HG03439 (cell line): ENCODE data around the gene NLN.
"Not testable (repeated sequence)": the region's sequence is repeated elsewhere in the genome, so short reads cannot be mapped to it uniquely, and the experiment has no call there.

ENCODE experiments used
- ATAC-seq: cut with Tn5 transposase; IDR thresholded peaks from one replicate; pipeline ENCODE4 v1.9.1; 2021; ENCODE audit warnings: mild to moderate bottlenecking, moderate library complexity; ENCODE audit not compliant: unreplicated experiment

Gene NLN

GRCh38 chr5:65721720-65722574 lies at the start of gene NLN, which contains the start of gene SGTB:
NLN (plus strand) TSS chr5:65722205; CDS start chr5:65722374, 169 bp downstream.
SGTB (minus strand) TSS chr5:65722109; CDS start chr5:65720807, 1,302 bp downstream.
- ATAC-seq, result peak; percentile 92

- ATAC-seq, result no peak
These were observed 49.2 kb upstream of the NLN start for GRCh38 chr5:65672796-65673195.

- ATAC-seq, result no peak
These were observed 47.3 kb upstream of the NLN start for GRCh38 chr5:65674749-65675148.

GRCh38 chr5:65676056-65676455 lies 45.9 kb upstream of the NLN start:
- not testable (repeated sequence) for ATAC-seq

- ATAC-seq, result no peak
These were observed 39.9 kb upstream of the NLN start for GRCh38 chr5:65682148-65682547.

GRCh38 chr5:65693121-65693520 lies 28.9 kb upstream of the NLN start:
- no peak for ATAC-seq

GRCh38 chr5:65695162-65695755 lies 26.7 kb upstream of the NLN start:
- no peak for ATAC-seq

- no peak for ATAC-seq
These were observed 26.1 kb upstream of the NLN start for GRCh38 chr5:65695896-65696295.

GRCh38 chr5:65696892-65697291 lies 25.1 kb upstream of the NLN start:
- ATAC-seq, result no peak

GRCh38 chr5:65699338-65699737 lies 22.7 kb upstream of the NLN start:
- ATAC-seq, result no peak

- no peak for ATAC-seq
These were observed 20.0 kb upstream of the NLN start for GRCh38 chr5:65702036-65702435.

- no peak for ATAC-seq
These were observed 17.3 kb upstream of the NLN start for GRCh38 chr5:65704621-65705239.

GRCh38 chr5:65707663-65708062 lies 14.3 kb upstream of the NLN start:
- ATAC-seq, result no peak

- ATAC-seq, result no peak
These were observed 13.9 kb upstream of the NLN start for GRCh38 chr5:65708145-65708544.

- ATAC-seq, result no peak
These were observed 3.3 kb upstream of the NLN start for GRCh38 chr5:65718576-65719310.

GRCh38 chr5:65721050-65721719 lies 820 bp upstream of the NLN start:
- ATAC-seq, result peak; percentile 20

- no peak for ATAC-seq
These were observed 784 bp downstream of the NLN start for GRCh38 chr5:65722575-65723403.

GRCh38 chr5:65727491-65728156 lies 5.6 kb downstream of the NLN start:
- no peak for ATAC-seq

GRCh38 chr5:65728218-65728617 lies 6.2 kb downstream of the NLN start:
- ATAC-seq, result no peak
